Measurements from ENCODE around the gene ATP5ME.

The ATP5ME gene

DNA sequence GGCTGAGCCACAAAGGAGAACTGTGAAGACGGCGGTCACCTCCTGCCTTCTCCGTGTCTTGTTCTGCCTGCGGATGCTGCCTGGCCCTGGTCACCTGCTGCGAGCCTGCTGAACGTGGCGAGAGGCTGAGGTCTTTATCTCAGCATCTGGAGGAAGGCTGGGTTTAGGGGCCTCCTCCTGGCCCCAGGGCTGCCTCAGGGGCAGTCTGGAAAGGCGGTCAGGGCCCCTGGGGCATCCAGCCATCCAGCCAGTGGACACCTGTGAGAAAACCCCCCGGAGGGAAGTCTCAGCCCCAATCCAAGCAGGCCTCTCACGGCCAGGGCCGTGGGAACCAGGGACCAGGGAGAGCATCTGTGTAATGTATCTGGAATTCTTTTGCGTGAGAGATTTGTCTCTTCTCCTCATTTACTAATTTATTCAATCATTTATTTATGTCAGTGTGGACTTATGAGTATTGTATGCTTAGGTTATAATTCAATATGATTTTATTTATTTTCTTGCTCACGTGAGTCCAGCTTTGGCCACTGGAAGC is 37.4 kb downstream of the ATP5ME start:
- TF ChIP-seq, protein P1, sequence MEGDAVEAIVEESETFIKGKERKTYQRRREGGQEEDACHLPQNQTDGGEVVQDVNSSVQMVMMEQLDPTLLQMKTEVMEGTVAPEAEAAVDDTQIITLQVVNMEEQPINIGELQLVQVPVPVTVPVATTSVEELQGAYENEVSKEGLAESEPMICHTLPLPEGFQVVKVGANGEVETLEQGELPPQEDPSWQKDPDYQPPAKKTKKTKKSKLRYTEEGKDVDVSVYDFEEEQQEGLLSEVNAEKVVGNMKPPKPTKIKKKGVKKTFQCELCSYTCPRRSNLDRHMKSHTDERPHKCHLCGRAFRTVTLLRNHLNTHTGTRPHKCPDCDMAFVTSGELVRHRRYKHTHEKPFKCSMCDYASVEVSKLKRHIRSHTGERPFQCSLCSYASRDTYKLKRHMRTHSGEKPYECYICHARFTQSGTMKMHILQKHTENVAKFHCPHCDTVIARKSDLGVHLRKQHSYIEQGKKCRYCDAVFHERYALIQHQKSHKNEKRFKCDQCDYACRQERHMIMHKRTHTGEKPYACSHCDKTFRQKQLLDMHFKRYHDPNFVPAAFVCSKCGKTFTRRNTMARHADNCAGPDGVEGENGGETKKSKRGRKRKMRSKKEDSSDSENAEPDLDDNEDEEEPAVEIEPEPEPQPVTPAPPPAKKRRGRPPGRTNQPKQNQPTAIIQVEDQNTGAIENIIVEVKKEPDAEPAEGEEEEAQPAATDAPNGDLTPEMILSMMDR (IDR thresholded peaks at IDR 0.05) = no peak

DNA sequence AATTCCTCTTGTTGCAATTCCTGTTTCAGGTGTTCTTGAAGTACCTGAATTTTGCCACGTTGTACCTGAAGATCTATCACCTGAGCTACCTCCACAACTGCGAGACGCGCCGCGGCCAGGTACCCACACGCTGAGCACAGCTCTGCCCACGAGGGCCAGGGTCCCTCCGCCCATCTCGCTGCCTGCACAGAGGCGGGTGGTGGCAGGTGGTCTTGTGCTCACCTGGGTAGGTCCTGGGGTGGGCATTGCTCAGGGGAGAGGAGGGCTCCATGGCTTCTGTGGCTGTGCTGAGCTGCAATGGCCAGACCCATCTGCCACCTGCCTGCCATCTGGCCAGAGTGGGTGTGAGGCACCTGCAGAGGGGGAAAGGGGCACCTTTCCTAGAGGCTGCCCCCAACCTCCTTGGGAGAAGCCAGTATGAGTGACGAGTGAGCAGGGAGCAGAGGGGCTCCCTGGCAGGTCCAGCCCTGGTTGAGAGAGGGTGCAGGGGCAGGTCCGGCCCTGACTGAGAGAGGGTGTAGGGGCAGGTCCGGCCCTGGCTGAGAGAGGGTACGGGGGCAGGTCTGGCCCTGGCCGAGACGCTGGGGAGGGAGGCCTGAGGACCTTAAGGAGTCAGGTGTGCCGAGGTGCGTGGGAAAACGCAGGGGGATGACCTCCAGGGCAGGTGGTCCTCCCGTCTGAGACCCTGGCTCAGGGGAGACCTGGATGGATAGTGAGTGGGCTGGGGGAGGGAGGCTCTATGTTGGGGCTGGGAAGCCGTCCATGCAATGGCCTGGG is 38.0 kb downstream of the ATP5ME start:
- TF ChIP-seq, protein P1 (IDR thresholded peaks at IDR 0.05) = no peak

DNA sequence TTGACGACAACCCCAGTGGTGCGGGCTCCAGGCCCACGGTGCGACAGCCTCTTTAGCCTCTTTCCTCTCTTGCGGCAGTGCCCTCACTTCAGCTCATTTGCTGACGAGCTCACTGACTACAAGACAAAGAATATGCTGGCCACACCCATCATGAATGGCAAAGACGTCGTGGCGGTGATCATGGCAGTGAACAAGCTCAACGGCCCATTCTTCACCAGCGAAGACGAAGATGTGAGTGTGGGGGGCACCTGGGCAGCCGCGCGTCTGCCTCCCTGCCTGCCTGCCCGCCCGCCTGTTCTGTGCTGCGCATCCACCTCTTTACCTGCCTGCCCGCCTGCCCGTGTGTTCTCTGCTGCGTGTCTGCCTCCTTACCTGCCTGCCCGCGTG is 39.5 kb downstream of the ATP5ME start:
- TF ChIP-seq, protein P1 (IDR thresholded peaks at IDR 0.05) = no peak

DNA sequence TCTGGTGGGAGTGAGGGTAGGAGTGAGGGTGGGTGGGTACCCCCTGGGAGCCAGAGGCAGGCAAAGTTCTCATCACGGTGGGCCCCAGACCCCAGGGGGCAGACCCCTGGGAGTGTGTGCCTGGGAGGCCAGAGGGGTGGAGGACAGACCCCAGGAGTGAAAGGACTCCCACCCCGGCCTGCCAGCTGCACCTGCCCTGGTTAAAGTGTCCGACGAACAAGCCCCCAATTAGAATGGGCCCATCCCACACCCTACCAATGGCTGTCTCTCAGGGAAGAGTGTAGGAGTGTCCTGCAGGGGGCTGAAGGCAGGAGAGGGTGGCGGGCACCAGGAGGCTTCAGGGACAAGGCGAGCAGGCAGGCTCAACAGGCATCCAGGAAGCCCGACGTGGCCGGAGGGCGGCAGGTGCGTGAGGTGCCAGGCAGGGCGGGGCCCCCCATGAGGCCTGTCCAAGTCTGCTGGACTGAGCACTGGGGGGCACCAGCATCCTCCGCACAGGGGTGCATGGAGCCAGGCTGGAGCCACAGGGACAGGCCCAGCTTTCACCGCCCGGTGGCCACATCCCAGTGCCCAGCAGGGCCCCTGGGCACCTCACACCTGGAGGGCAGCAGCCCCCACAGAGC is 40.0 kb downstream of the ATP5ME start:
- TF ChIP-seq, protein P1 (IDR thresholded peaks at IDR 0.05) = no peak

DNA sequence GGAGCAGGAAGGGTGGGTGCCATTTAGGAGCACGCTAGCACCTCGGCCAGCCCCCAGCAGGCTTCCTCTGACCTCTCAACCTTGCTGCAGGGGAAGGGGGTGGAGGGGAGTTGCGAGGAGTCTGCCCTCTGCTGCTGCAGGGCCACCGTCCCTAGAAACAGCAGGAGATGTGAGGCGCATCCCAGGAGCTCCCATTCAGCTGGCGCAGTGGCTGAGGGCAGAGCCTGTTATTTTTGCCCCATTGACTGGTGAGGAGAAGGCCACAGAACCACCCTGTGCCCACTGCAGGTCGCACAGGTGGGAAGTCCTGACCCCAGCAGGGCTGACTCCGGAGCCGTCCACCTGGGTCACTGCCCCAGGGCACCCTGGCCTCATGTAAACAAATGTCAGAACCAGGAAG is 40.7 kb downstream of the ATP5ME start:
- TF ChIP-seq, protein P1 (IDR thresholded peaks at IDR 0.05) = no peak

DNA sequence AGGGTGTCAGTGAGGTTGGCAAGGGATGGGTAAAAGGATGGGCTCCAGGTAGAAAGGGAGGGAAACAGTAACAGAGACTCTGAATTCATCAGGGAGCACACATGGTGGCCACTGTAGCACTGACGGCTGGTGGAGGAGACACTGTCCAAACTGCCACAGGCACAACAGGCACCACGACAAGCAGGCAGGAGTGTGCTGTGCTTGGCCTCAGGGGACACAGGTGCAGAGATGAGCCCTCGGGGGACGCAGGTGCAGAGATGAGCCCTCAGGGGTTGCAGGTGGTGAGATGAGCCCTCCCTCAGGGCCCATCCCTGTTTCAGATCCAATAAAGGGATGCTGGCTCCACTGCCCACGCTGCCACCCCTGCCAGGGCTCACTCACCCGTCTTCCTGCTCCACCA is 41.1 kb downstream of the ATP5ME start:
- TF ChIP-seq, protein P1 (IDR thresholded peaks at IDR 0.05) = no peak

DNA sequence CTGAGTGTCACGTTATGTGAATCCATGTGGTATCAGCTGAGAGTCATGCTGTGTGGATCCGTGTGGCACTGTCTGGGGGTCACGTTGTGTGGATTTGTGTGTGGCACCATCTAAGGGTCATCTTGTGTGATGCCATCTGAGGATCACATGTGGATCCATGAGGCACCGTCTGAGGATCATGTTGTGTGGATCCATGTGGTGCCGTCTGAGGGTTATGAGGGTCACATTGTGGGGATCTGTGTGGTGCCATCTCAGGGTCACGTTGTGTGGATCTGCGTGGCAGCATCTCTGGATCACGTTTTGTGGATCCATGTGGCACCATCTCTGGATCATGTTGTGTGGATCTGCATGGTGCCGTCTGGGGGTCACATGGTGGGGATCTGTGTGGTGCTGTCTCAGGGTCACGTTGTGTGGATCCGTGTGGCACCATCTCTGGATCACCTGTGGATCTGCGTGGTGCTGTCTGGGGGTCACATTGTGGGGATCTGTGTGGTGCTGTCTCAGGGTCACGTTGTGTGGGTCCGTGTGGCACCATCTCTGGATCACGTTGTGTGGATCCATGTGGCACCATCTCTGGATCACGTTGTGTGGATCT is 41.8 kb downstream of the ATP5ME start:
- TF ChIP-seq, protein P1 (IDR thresholded peaks at IDR 0.05) = no peak

All from LNCAP (cell line).